Neural progenitor cell (in vitro differentiated cells): Measurements from ENCODE around the gene MRGPRE. TPM values are rescaled to one million over a fixed set of nuclear protein-coding genes. Genes with fewer than 3 reads are reported as not detected.
"Not testable (repeated sequence)": the region's sequence is repeated elsewhere in the genome, so short reads cannot be mapped to it uniquely, and the experiment has no call there.

ENCODE experiments used
- DNase-seq: peaks from one replicate; pipeline ENCODE4 v3.0.0-alpha.2; 2016; ENCODE audit warnings: low spot score
- H2AFZ ChIP-seq: fragments of 200-600 bp; sonication (generic); replicated peaks from 2 replicates; pipeline ENCODE4 v1.6.1; 2016; ENCODE audit warnings: antibody characterized with exemption
- H3F3A ChIP-seq: fragments of 200-600 bp; sonication (generic); 2 replicates; pipeline ENCODE4 v1.6.1; 2016; ENCODE audit warnings: antibody characterized with exemption, low read depth
- H3K27ac ChIP-seq: fragments of 200-600 bp; sonication (generic); 2 replicates; pipeline ENCODE4 v1.5.1; 2016; ENCODE audit warnings: mild to moderate bottlenecking
- H3K27me3 ChIP-seq: fragments of 200-600 bp; sonication (generic); 2 replicates; pipeline ENCODE4 v1.6.1; 2016; ENCODE audit warnings: mild to moderate bottlenecking, moderate library complexity
- H3K36me3 ChIP-seq: fragments of 200-600 bp; sonication (generic); 2 replicates; pipeline ENCODE4 v1.5.1; 2016
- H3K4me1 ChIP-seq: fragments of 200-600 bp; sonication (generic); 2 replicates; pipeline ENCODE4 v1.6.1; 2016; ENCODE audit warnings: mixed run types
- H3K4me2 ChIP-seq: fragments of 200-600 bp; sonication (generic); 2 replicates; pipeline ENCODE4 v1.6.1; 2016
- H3K4me3 ChIP-seq: fragments of 200-600 bp; sonication (generic); 2 replicates; pipeline ENCODE4 v1.5.1; 2016
- H3K79me2 ChIP-seq: fragments of 200-600 bp; sonication (generic); 2 replicates; pipeline ENCODE4 v1.6.1; 2016; ENCODE audit warnings: low read depth
- H3K9ac ChIP-seq: fragments of 200-600 bp; sonication (generic); 2 replicates; pipeline ENCODE4 v1.6.1; 2016
- H3K9me3 ChIP-seq: fragments of 200-600 bp; sonication (generic); 2 replicates; pipeline ENCODE4 v1.5.1; 2016; ENCODE audit warnings: low read depth
- H4K20me1 ChIP-seq: fragments of 200-600 bp; sonication (generic); 2 replicates; pipeline ENCODE4 v1.6.1; 2016; ENCODE audit warnings: low read depth
- H3K27ac Mint-ChIP-seq: 3 replicates; pipeline ENCODE4 v1.8.0; 2021; ENCODE audit warnings: mixed read lengths
- H3K27me3 Mint-ChIP-seq: 2 replicates; pipeline ENCODE4 v1.8.0; 2022; ENCODE audit warnings: low read depth, mild to moderate bottlenecking, inconsistent platforms, moderate library complexity, mixed read lengths; ENCODE audit not compliant: insufficient read depth
- H3K36me3 Mint-ChIP-seq: 3 replicates; pipeline ENCODE4 v1.8.0; 2021; ENCODE audit warnings: mixed read lengths
- H3K4me1 Mint-ChIP-seq: 3 replicates; pipeline ENCODE4 v1.8.0; 2021; ENCODE audit warnings: mixed read lengths
- H3K4me3 Mint-ChIP-seq: 3 replicates; pipeline ENCODE4 v1.8.0; 2021; ENCODE audit warnings: mild to moderate bottlenecking, moderate library complexity, mixed read lengths
- H3K9me3 Mint-ChIP-seq: 3 replicates; pipeline ENCODE4 v1.8.0; 2020; ENCODE audit warnings: mixed read lengths
- EZH2 ChIP-seq: fragments of 200-600 bp; sonication (generic); IDR thresholded peaks from 2 replicates; pipeline ENCODE4 v1.6.1; 2017; ENCODE audit warnings: antibody characterized with exemption, mild to moderate bottlenecking, moderate library complexity
- EZH2phosphoT487 ChIP-seq: fragments of 200-600 bp; sonication (generic); IDR thresholded peaks from 2 replicates; pipeline ENCODE4 v1.6.1; 2017; ENCODE audit warnings: antibody characterized with exemption
- total RNA-seq: library from RNA; depleted of rRNA; stranded (reverse); fragments of >200 nt; gene quantifications from 2 replicates; pipeline ENCODE4 v1.2.3, GENCODE V29; 2015; ENCODE audit warnings: low replicate concordance
- TF ChIP-seq, protein P1 (sequence below): fragments of 200-600 bp; sonication (generic); IDR thresholded peaks from 2 replicates; pipeline ENCODE4 v1.5.1; 2017; ENCODE audit warnings: antibody characterized with exemption, mild to moderate bottlenecking

The MRGPRE gene
- total RNA-seq, 1 donor from 2014 or later: not detected

DNA sequence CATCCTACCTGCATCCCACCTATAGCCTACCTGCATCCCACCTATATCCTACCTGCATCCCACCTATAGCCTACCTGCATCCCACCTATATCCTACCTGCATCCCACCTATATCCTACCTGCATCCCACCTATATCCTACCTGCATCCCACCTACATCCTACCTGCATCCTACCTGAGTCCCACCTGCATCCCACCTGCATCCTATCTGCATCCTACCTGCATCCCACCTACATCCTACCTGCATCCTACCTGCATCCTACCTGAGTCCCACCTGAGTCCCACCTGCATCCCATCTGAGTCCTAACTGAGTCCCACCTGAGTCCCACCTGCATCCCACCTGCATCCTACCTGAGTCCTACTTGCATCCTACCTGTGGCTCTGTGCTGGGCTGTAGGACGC, 25.3 kb upstream of the MRGPRE start:
- H3K27me3 Mint-ChIP-seq, H3K36me3 ChIP-seq, H3K4me2 ChIP-seq, H4K20me1 ChIP-seq, H3K36me3 Mint-ChIP-seq, H3K9me3 Mint-ChIP-seq, H3K27ac Mint-ChIP-seq, H2AFZ ChIP-seq, H3K4me1 ChIP-seq, H3K9me3 ChIP-seq, DNase-seq, H3K27me3 ChIP-seq, H3K4me1 Mint-ChIP-seq, H3K9ac ChIP-seq, H3K4me3 ChIP-seq, H3F3A ChIP-seq, H3K79me2 ChIP-seq, H3K4me3 Mint-ChIP-seq, H3K27ac ChIP-seq: not testable (repeated sequence)

DNA sequence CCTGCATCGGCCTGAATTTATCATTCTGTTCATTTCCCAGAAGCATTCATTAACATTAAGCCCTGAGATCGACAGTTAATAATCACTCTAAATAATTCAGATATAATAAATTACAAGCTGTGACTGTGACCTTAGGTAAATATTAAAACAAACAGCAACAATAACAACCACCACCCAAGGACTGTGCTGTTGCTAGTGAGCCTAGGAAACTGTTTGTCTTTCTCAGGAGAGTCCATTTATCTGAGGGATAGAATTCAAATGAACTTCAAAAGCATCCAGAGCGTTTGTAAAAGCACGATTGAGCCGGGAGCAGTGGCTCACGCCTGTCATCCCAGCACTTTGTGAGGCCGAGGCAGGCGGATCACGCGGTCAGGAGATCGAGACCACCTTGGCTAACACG, 23.0 kb upstream of the MRGPRE start:
- H3K9ac ChIP-seq, DNase-seq: not testable (repeated sequence)

DNA sequence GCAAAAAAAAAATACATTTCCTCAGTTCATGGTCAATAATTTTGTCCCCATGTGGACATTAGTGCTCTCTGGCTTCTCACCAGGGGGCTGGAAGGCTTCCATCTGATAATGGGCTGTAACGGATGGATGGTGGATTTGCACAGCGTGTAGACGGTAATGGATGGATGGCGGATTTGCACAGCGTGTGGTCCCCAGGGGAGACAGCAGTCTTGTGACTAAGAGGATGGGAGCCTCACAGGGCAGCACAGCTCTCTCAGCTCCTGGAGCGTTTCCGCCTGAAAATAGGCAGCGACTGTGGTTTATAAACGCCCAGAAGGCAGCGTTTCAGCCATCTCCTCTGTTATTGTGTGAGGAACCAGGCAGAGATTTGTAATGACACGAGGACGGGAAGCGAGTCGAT, 22.6 kb upstream of the MRGPRE start:
- not testable (repeated sequence) for H3K36me3 Mint-ChIP-seq, H3K9me3 Mint-ChIP-seq, H2AFZ ChIP-seq, H3K27ac ChIP-seq, H3K79me2 ChIP-seq, H3K4me2 ChIP-seq, H3K4me1 ChIP-seq, H3F3A ChIP-seq, H3K27me3 Mint-ChIP-seq, H3K9ac ChIP-seq, DNase-seq, H3K27ac Mint-ChIP-seq, H3K4me1 Mint-ChIP-seq, H3K9me3 ChIP-seq, H3K4me3 ChIP-seq, H3K27me3 ChIP-seq, H4K20me1 ChIP-seq, H3K36me3 ChIP-seq, H3K4me3 Mint-ChIP-seq

More for the DNA sequence above, 23.0 kb upstream of the MRGPRE start:
- not testable (repeated sequence) for H3K36me3 Mint-ChIP-seq, H3K9me3 Mint-ChIP-seq, H3K9me3 ChIP-seq, H3F3A ChIP-seq, H3K27ac Mint-ChIP-seq, H3K4me1 ChIP-seq, H3K27me3 ChIP-seq, H3K36me3 ChIP-seq, H2AFZ ChIP-seq, H3K4me3 Mint-ChIP-seq, H3K79me2 ChIP-seq, H3K27ac ChIP-seq, H4K20me1 ChIP-seq, H3K27me3 Mint-ChIP-seq, H3K4me3 ChIP-seq, H3K4me1 Mint-ChIP-seq, H3K4me2 ChIP-seq

DNA sequence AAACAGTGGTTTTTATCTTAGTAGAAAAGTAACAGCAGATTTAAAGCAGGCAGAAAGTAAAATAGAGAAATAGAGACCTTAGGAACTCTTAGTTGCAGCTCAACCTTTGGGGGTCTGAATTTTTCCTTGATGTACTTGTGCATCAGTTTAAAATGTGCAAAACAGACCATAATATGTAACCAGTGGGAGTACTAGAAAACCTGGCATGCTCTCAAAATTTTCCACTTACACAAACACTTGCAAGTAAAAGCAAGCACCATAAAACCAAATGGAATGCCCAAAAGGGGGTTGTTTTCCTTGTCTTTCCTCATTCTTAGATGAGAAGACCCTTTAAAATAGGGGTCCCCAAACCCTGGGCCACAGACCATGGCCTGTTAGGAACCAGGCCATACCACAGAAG, 12.9 kb upstream of the MRGPRE start:
- H3K9me3 ChIP-seq: peaks cover 13% of the 10 kb centered on the region
- H3K27me3 Mint-ChIP-seq: no peaks in the 10 kb centered on the region

DNA sequence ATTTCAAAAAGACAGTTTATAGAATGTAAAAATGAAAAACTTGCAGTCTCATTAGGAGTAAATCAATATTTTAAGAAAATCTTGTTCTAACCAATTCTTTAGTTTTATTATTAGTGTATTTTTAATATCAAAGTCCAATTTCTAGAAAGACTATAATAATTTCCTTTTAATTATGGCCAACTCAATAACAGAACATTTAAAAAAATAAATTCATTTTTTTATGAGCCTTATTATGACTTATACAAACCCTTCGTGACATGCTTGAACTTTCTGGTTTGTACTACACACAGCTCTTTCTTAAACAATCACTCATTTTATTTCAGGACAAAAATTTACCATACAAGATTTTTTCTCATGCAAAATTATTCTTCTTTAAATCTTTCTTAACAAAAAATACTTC, 11.7 kb upstream of the MRGPRE start:
- Histone ChIP-seq H3K27ac (no peak overlapping the region), H3K9ac (no peak overlapping the region), H3K9me3 (peaks cover 13% of the 10 kb centered on the region), H3K36me3 (no peaks in the 10 kb centered on the region), H3F3A (no peaks in the 10 kb centered on the region), H3K4me1 (peaks cover 3% of the 10 kb centered on the region), H3K27me3 (no peaks in the 10 kb centered on the region), H2AFZ (no peak overlapping the region), H3K4me2 (no peak overlapping the region), H4K20me1 (no peaks in the 10 kb centered on the region), H3K79me2 (no peaks in the 10 kb centered on the region), H3K4me3 (no peak overlapping the region)
- Mint-ChIP-seq H3K4me3 (no peak overlapping the region), H3K9me3 (peaks cover 13% of the 10 kb centered on the region), H3K4me1 (peaks cover 7% of the 10 kb centered on the region), H3K27me3 (no peaks in the 10 kb centered on the region), H3K36me3 (no peaks in the 10 kb centered on the region), H3K27ac (no peak overlapping the region)
- TF ChIP-seq EZH2 (no peak), EZH2phosphoT487 (no peak)
- TF ChIP-seq, protein P1, sequence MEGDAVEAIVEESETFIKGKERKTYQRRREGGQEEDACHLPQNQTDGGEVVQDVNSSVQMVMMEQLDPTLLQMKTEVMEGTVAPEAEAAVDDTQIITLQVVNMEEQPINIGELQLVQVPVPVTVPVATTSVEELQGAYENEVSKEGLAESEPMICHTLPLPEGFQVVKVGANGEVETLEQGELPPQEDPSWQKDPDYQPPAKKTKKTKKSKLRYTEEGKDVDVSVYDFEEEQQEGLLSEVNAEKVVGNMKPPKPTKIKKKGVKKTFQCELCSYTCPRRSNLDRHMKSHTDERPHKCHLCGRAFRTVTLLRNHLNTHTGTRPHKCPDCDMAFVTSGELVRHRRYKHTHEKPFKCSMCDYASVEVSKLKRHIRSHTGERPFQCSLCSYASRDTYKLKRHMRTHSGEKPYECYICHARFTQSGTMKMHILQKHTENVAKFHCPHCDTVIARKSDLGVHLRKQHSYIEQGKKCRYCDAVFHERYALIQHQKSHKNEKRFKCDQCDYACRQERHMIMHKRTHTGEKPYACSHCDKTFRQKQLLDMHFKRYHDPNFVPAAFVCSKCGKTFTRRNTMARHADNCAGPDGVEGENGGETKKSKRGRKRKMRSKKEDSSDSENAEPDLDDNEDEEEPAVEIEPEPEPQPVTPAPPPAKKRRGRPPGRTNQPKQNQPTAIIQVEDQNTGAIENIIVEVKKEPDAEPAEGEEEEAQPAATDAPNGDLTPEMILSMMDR: no peak
- DNase-seq: no peak

More for the DNA sequence above, 12.9 kb upstream of the MRGPRE start:
- H2AFZ ChIP-seq: no peak overlapping the region
- H3K36me3 ChIP-seq: no peaks in the 10 kb centered on the region
- no peak overlapping the region for H3K9ac ChIP-seq
- no peaks in the 10 kb centered on the region for H3K27me3 ChIP-seq
- no peak overlapping the region for H3K4me2 ChIP-seq
- peaks cover 7% of the 10 kb centered on the region for H3K4me1 Mint-ChIP-seq
- H3K4me3 Mint-ChIP-seq: no peak overlapping the region
- no peak for TF ChIP-seq EZH2
- TF ChIP-seq, protein P1: no peak
- TF ChIP-seq EZH2phosphoT487: no peak
- no peak overlapping the region for H3K27ac ChIP-seq
- no peaks in the 10 kb centered on the region for H3F3A ChIP-seq
- H3K9me3 Mint-ChIP-seq: peaks cover 13% of the 10 kb centered on the region
- H3K36me3 Mint-ChIP-seq: no peaks in the 10 kb centered on the region
- H3K27ac Mint-ChIP-seq: no peak overlapping the region
- DNase-seq: no peak
- no peak overlapping the region for H3K4me3 ChIP-seq
- H4K20me1 ChIP-seq: no peaks in the 10 kb centered on the region
- no peaks in the 10 kb centered on the region for H3K79me2 ChIP-seq
- H3K4me1 ChIP-seq: peaks cover 3% of the 10 kb centered on the region
